Urothelium cell line (cell line): ENCODE results near the gene SELENOH.
A peak's percentile ranks its signal among the peaks of the same experiment; 100 is the strongest.
"Not testable (repeated sequence)": the region's sequence is repeated elsewhere in the genome, so short reads cannot be mapped to it uniquely, and the experiment has no call there.

Experiments
- DNase-seq: peaks from one replicate; pipeline ENCODE4 v3.0.0; 2011; ENCODE audit warnings: low spot score, mixed read lengths
- FAIRE-seq: peaks from 2 replicates; lab custom pipeline; 2011; peaks lifted over from hg19 to GRCh38; lab: Jason Lieb, UNC

Gene SELENOH, protein sequence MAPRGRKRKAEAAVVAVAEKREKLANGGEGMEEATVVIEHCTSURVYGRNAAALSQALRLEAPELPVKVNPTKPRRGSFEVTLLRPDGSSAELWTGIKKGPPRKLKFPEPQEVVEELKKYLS

GRCh38 chr11:57741132-57742086 lies at the start of gene SELENOH:
Gene SELENOH, plus strand, starts transcription at chr11:57741491. Its CDS starts 105 bp downstream, at chr11:57741596.
- DNase-seq (peak; percentile 97), FAIRE-seq (peak; percentile 82)

DNA sequence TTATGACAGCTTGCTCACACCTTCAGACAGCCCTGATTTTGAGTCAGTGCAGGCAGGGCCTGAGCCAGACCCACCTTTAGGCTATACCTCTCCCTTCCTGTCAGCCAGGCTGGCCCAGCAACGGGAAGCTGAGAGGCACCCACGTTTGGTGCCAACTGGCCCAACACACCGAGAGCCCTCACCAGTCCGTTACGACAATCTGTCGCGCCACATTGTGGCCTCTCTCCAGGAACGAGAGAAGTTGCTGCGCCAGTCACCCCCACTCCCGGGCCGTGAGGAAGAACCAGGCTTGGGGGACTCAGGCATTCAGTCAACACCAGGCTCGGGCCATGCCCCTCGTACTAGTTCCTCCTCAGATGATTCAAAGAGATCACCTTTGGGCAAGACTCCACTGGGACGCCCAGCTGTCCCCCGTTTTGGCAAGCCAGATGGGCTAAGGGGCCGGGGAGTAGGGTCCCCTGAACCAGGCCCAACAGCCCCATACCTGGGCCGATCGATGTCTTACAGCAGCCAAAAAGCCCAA lies 42.4 kb upstream of the SELENOH start:
- no peak for DNase-seq

DNA sequence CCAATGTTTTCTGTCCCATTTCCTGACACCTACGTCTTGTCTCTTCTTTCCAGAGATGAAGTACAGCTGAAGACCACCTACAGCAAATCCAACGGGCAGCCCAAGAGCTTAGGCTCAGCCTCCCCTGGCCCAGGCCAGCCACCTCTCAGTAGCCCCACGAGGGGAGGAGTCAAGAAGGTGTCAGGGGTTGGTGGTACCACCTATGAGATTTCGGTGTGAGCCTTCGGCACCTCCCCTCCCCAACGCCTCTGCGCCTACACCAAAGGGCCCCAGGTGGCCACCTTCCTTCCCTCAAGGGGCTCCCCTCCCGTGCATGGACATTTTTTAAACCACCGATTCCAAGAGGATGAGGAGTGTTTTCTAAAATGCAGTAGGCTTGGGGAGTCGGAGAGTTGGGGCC lies 41.5 kb upstream of the SELENOH start:
- FAIRE-seq (no peak), DNase-seq (no peak)

More for the DNA sequence above, 42.4 kb upstream of the SELENOH start:
- FAIRE-seq: no peak

DNA sequence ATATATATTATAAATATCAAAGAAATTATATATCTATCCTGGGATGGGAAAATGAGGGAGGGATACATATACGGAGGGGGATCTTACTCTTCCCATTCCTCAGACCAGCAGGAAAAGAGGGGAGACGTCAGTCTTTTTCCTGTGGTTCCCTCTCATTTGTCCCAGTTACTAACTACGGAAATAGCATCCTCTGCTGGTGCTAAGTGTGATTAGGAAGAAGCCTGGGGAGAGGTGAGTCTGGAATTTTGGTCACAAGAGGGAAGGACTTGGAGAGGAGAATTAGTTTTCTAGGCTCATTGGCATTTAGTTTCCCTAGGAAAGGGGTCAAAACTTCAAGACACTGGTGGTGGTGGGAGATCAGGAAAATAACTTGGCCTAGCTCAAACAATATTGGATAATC lies 40.9 kb upstream of the SELENOH start:
- no peak for FAIRE-seq
- DNase-seq: no peak

DNA sequence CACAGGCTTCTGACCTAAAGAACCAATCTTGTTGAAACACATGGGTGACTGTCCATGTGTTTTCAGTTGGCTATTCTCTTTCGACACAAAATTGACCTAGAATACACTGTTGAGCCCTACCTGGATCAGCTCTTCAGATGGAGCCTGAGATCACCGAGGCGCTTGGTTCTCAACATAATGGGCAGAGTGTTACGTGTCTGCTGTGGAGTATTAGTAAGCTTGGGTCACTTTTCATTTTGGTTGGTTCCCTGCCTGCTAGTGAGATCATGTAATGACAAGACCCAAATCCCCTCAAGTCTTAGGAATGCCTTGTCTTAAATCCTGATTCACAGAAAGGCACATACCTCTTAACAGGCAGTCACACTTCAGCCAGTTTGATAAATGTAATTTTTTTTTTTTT lies 38.0 kb upstream of the SELENOH start:
- FAIRE-seq (no peak), DNase-seq (no peak)

DNA sequence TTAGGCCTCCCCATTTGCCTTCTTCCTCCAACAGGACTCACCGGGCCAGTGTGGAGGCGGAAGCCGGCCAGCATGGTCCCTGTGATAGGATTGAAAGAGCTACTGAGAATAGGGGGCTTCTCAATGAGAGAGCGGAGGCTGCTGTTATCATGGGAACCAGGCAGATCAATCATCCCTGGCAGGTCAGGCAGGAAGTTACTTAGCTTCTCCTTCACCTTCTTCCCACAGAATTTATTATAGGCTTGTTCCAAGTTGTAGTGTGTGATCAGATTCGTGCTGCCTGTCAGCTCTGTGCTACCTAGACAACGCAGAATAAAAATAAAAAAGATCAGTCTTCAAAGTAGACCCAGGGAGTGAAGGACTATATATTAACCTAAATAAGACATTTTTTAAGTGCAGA lies 36.4 kb upstream of the SELENOH start:
- no peak for DNase-seq
- no peak for FAIRE-seq

- not testable (repeated sequence) for FAIRE-seq, DNase-seq
These were observed 35.9 kb upstream of the SELENOH start for GRCh38 chr11:57705432-57705831.

DNA sequence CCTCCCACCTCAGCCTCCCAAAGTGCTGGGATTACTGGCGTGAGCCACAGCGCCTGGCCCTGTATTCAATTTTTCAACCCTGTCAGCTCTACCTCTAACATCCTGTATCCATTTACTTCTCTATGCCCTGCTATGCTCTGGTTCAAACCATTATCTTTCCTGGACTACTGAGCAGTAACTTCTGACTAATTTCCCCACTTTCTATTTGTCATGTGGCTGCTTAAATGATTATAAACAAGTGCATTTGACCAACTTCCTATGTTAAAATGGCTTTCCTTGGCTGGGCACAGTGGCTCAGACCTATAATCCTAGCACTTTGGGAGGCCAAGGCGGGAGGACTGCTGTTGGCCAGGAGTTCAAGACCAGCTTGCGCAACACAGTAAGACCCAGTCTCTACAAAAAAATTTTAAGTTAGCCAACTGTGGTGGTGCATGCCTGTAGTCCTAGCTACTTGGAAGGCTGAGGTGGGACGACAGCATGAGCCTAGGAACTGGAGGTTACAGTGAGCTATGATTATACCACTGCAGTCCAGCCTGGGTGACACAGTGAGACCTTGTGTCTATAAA lies 31.4 kb upstream of the SELENOH start:
- no peak for FAIRE-seq
- no peak for DNase-seq

GRCh38 chr11:57711414-57712255 lies 29.7 kb upstream of the SELENOH start, which contains the start of gene MED19:
Gene MED19, minus strand, starts transcription at chr11:57712215. Its CDS starts 36 bp downstream, at chr11:57712179.
- DNase-seq (peak; percentile 86), FAIRE-seq (no peak)

DNA sequence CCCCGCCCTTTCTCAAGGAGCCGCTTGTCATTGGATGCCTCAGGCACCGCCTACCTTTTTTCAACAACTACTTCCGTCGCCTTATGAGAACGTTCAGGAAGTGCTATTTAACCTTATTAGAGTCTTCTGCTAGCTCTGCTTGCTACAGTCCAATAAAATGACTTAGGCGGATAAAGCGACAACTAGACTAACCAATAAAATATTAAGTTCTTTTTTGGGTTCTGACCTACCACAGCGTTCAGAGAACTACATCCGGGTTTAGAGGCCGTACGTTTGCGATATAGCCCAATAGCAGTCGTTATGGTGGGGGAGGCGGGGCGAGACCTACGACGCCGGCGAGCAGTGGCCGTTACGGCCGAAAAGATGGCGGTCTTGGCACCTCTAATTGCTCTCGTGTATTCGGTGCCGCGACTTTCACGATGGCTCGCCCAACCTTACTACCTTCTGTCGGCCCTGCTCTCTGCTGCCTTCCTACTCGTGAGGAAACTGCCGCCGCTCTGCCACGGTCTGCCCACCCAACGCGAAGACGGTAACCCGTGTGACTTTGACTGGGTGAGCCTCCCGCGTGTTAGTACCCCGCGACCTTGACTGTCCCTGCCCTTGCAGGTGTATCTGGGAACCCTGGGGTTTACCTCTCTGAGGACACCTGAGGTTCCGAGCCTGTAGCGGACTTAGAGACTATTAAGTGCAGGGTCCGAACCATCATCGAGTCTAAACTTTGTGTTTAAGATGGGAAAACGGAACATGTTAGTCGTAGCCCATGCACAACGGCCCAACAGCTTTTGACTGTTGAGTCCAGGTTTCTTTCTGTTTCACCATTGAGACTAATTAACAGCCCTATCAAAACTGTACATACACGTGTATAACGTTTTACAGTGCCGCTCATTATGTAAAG lies 28.8 kb upstream of the SELENOH start, which contains the start of gene TMX2:
Gene TMX2, plus strand, starts transcription at position 338 of the 895 bp plus-strand sequence. Its CDS starts 26 bp downstream, at position 364.
- FAIRE-seq (peak; percentile 77), DNase-seq (peak; percentile 92)

DNA sequence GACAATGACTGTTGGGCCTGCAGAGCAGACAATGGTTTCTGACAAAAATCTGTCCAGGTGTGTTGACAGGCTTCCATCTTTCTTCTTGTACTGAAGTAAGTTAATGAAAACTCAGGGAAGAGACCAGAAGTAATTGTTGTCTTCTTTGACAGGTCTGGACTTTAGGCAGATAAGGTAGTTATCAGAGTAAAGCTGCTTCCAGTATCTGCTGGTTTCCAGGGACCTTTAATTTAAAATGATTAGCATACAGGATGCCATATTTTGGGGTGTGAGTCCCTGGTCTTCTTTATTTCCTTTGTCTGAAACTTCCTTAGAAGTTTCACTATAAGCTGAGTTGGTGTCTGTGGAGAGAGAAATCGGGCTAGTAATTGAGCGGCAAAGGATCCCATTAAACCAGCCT lies 27.5 kb upstream of the SELENOH start:
- FAIRE-seq (no peak), DNase-seq (no peak)

GRCh38 chr11:57716726-57717125 lies 24.6 kb upstream of the SELENOH start:
- not testable (repeated sequence) for DNase-seq, FAIRE-seq

GRCh38 chr11:57727185-57727584 lies 14.1 kb upstream of the SELENOH start:
- DNase-seq (no peak), FAIRE-seq (no peak)

DNA sequence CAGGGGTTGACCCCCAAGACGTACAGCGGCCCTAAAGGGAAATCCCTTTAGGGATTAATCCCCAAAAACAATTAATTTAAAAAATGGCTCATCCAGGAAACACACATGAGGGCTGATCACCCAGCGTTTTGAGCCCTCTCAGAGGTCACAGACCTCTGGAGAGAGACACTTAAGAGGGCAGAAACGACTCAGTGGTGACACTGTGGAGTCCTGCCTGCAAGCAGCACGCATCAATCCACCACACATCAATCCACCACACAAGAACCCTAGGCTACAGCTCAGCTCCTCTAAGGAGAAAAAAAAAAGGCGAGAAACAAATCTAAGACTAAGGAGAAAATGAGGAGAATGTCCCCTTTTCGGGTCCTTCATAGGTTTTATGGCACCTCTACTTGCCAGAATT lies 12.5 kb upstream of the SELENOH start:
- no peak for FAIRE-seq
- no peak for DNase-seq

- FAIRE-seq (no peak), DNase-seq (no peak)
These were observed 11.8 kb upstream of the SELENOH start for GRCh38 chr11:57729479-57729878.

GRCh38 chr11:57732661-57733060 lies 8.6 kb upstream of the SELENOH start:
- DNase-seq (no peak), FAIRE-seq (no peak)

DNA sequence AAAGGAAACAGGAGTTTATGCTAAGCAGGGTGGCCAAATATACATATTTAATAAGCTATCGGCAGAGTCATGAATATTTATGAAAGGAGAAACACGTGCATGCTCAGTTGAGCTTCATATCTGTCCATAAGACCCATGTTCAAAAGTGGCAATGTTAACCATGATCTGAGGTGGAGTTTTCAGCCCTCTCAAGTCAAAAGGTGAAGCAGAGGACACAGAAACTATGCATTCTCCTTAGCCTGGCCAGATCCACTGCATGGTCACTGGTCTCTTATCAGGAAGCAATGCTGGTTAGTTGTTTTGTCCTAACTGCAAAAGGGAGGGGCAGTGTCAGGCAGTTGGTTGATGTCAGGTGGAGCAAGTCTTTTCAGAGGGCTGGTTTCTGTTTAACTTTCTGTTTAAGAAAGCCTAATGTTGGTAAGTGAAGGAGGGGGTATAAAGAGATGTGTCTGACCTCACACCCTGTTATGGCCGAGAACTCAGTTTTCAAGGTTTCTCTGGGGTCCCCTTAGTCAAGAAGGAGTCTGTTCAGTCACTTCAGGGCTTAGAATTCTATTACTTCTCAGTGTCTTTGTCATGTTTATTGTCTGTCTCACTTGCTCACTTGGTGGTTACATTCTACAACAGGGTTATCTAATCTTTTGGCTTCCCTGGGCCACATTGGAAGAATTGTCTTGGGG lies 5.5 kb upstream of the SELENOH start:
- FAIRE-seq: no peak
- no peak for DNase-seq

- no peak for FAIRE-seq
- DNase-seq: no peak
These were observed 779 bp downstream of the SELENOH start for GRCh38 chr11:57742087-57742452.

DNA sequence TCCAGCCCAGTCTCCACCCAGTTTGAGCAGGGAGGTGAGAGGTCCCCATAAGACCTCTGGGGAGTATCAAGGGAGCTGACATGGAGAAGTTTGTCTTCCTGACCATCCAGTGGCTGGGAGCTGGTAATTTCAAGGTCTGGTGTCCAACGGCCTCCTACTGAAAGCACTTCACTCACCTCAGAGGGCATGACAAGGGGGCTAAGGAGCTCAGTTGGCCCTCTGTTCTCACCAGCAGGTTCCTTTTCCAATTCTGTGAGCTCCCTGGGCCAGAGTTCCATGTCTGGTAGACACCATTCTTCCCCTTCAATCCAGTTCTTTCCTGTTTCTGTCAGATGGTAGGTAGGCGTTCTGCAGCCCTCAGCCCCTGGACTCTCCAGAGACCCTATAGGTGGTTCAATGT lies 3.1 kb downstream of the SELENOH start:
- FAIRE-seq (no peak), DNase-seq (no peak)
